Left renal cortex interstitium (tissue), 4 donors: ENCODE results near the gene RAB3B. TPM values are rescaled to one million over a fixed set of nuclear protein-coding genes. Genes with fewer than 3 reads are reported as not detected.
"Not testable (repeated sequence)": the region's sequence is repeated elsewhere in the genome, so short reads cannot be mapped to it uniquely, and the experiment has no call there.

ENCODE experiments used
- DNase-seq, 4 donors: peaks; one replicate each; pipeline ENCODE4 v3.0.0-alpha.2; 2013; ENCODE audit warnings: low read depth in 4 of 4, low spot score in 2 of 4, missing footprints in 1 of 4
- polyA plus RNA-seq, 4 donors: library from polyadenylated mRNA; unstranded; fragments of 120-200 nt; gene quantifications; one replicate each; pipeline ENCODE4 v1.2.1, GENCODE V29; 2013; ENCODE audit not compliant: insufficient read length in 4 of 4

The RAB3B gene
- polyA plus RNA-seq, 4 donors: 3.7 to 5.9 (median 4.9) TPM

GRCh38 chr1:51989582-51990477 lies 670 bp downstream of the RAB3B start:
- DNase-seq: no peak

DNA sequence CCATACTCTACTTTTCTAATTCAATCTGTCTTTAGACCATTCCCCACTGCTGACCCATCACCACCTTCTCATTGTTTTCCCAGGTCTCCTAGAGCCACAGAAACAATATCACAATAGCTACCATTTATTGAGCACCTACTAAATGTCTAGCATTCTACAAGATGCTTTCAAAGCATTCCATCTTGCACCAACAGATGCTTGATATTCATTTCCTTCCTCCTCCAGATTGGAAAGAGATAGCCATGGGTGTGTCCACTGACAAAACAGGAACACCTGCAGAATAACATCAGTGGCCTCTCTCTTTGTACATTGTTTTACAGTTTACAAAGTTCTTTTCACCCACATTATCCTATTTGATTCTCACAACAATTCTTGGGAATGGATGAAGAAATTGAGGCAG lies 2.2 kb downstream of the RAB3B start:
- no peak for DNase-seq

- no peak for DNase-seq
These were observed 3.8 kb downstream of the RAB3B start for GRCh38 chr1:51986718-51987117.

GRCh38 chr1:51982161-51982560 lies 8.3 kb downstream of the RAB3B start:
- no peak for DNase-seq

DNA sequence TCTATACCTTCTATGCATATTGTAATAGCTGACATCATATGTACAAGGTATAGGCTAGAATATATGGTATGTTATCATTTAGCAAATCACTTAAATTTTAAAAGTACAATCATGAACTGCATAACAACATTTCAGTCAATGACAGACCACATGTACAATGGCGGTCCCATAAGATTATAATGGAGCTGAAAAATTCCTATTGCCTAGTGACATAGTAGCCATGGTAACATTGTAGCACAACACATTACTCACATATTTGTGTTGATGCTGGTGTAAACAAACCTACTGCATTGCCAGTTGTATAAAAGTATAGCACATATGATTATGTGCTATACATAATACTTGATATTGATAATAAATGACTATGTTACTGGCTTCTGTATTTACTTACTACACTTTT lies 8.9 kb downstream of the RAB3B start:
- no peak for DNase-seq

GRCh38 chr1:51978099-51978498 lies 12.4 kb downstream of the RAB3B start:
- no peak for DNase-seq

GRCh38 chr1:51976846-51977602 lies 13.5 kb downstream of the RAB3B start:
- DNase-seq: no peak

DNA sequence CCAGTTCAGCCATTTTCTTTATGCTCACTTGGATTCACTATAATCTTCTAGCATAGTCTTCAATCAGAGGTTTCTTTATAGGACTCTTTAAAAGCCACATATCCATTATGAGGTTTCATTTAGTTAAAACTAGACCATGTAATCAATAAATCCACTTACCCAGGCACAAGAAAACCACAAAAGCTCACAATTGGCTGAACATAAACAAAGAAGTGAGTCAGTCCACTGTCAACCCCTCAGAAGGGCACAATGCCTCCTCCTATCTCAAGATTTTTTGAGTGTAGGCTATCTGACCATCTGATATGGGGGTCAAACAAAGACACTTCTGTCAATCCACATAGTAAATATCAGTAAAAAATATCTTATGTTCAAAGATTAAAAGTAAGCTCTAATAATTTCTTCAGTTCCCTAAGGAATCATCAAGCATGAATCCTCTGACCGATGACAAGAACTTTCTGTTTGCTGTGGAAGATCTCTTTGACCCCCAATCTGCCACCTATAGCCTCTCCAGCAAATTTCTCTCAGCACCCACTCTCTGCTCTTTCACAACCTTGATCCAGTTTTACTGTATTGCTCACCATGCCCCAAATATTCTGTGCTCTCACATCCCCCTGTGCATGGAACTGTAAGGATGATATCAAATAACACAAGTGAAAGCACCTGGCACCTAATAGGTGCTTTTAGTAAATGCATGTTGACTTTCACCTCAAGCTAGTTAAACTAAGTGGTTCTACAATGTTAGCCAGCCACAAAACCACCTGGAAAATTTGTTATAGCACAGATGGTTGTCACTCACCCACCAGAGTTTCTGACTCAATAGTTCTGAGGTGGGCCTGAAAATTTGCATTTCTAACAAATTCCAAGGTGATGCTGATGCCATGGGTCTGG lies 16.7 kb downstream of the RAB3B start:
- DNase-seq: no peak

DNA sequence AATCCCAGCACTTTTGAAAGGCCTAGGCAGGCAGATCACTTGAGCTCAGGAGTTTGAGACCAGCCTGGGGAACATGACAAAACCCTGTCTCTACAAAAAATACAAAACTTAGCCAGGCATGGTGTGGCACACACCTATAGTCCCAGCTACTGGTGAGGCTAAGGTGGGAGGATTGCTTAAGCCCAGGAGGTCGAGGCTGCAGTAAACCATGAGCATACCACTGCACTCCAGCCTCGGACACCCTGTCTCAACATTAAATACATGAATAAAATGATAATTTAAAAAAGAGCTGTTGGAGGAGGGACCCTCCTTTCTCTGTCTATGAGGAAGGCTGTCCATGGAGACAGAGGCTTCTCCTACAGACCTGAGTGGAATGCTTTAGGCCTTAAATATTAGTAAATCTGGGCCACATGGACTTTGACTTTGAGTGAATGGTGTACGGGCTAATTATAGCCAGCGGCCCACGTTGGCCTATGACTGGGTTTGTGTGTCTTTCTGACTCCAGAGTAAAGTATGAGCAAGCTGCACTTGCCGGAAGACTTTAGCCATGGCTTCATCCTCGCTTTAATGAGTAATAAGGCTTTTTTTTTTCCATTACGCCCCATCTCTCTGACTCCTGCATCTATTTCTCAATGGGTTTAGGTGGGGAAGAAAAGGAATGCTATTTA lies 21.3 kb downstream of the RAB3B start:
- no peak for DNase-seq

DNA sequence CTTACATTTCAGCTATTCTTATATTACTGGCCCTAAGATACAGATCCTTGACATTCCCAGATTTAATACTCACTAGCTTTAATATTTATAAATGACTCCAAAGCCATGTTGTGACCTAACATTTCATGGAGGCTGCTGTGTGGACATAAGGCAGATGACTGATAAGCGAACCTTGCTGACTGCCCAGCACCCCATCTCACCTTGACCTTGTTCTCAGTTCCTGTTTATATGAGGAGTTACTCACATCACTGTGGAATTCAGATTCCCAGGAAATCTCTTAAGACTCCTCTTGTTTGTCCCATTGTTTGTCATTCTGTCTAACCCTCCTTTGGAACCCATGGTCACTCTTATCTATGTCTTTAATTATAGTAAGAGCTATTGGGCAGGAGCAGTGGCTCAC lies 21.9 kb downstream of the RAB3B start:
- no peak for DNase-seq

DNA sequence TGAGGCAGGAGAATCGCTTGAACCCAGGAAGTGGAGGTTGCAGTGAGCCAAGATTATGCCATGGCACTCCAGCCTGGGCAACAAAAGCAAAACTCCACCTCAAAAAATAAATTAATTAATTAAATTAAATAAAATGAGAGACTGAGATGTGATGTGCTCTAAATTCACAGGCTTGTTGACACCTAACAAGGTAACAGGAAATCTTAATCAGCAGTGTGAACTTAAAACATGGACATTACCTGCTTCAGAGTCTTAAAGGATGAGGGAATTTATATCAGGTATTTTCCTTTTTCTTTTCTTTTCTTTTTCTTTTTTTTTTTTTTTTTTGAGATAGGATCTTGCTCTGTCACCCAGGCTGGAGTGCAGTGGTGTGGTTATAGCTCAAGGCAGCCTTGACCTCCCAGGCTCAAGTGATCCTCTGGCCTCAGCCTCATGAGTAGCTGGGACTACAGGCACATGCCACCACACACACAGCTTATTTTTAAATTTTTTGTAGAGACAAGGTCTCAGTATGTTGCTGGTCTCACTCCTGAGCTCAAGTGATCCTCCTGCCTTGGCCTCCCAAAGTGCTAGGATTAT lies 23.2 kb downstream of the RAB3B start:
- DNase-seq: not testable (repeated sequence)

DNA sequence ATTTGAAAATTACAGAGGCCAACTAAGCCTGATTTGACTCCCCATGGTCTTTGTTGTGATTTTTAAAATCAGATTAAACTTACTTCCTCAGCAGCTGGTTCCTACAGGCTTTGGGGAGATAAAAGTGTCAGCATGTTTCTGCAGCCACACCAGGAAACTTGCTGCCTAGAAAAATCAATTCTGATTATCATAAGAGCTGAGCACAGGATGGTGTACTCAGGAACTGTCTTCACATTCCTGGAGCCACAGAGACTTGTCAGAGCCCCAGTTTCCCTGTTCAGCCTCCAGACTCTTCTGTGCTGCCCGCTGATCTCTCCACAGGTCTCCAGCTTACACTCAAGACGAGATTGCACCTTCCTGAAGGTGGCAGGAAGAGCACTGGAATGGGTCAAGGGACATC lies 23.9 kb downstream of the RAB3B start:
- no peak for DNase-seq

GRCh38 chr1:51964309-51964696 lies 26.2 kb downstream of the RAB3B start:
- no peak for DNase-seq

- no peak for DNase-seq
These were observed 26.8 kb downstream of the RAB3B start for GRCh38 chr1:51963592-51964308.

- DNase-seq: no peak
These were observed 27.8 kb downstream of the RAB3B start for GRCh38 chr1:51962486-51963356.

GRCh38 chr1:51961954-51962353 lies 28.5 kb downstream of the RAB3B start:
- no peak for DNase-seq

DNA sequence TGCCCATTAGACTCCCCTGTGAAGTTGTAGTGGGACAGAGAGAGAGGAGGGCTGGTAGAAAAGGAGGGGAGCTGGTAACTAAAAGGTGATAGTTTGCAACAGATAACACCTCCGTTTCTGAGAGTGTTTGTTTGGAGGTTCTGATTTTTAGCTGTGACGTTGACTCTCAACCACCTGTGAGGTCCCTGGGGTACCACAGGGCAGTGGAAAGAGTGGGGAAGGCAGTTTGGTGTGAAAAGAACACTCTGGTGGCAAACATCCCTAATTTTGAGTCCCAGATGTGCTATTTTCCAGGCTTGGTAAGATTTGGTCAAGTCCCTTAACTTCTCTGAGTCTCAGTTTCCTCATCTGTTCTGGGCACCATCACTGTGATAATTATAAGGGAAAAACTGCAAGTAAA lies 29.3 kb downstream of the RAB3B start:
- DNase-seq: no peak

DNA sequence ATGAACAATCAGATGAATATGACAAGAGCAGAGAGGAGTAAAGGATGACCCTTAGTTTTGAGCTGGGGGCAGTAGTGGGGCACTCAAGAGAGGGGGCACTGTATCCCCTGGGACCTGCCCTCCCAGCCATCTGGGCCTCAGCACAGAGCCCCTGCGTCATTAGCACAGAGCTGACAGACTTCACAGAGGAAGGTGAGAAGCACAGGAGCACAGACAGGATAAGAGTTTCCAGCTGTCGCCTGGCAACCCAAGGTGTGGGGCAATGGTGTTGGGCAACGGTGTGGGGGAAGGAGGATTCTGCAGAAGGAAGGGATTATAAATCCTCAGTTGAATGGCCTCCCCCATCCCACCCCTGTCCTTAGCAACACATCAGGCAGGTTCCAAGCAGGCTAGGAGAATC lies 30.2 kb downstream of the RAB3B start:
- no peak for DNase-seq
